Effector memory CD8-positive, alpha-beta T cell (primary cell): Measurements from ENCODE around the gene SYCP2L.
"Not testable (repeated sequence)": the region's sequence is repeated elsewhere in the genome, so short reads cannot be mapped to it uniquely, and the experiment has no call there.

ENCODE experiments used
- ATAC-seq: fragments of 150-1000 bp; cut with Tn5 transposase; replicated peaks from 2 replicates; pipeline ENCODE4 v1.10.0; 2021; ENCODE audit warnings: mild to moderate bottlenecking, moderate library complexity
- DNase-seq, 3 experiments: peaks; one replicate each; pipeline ENCODE4 v3.0.0; 2021
- H3K27ac Mint-ChIP-seq, 2 donors: one replicate each; pipeline ENCODE4 v1.8.0; 2022; ENCODE audit warnings: mild to moderate bottlenecking in 2 of 2, mixed read lengths in 2 of 2, moderate library complexity in 2 of 2
- H3K27me3 Mint-ChIP-seq, 2 donors: one replicate each; pipeline ENCODE4 v1.8.0; 2022; ENCODE audit warnings: mixed read lengths in 2 of 2
- H3K36me3 Mint-ChIP-seq: one replicate; pipeline ENCODE4 v1.8.0; 2022; ENCODE audit warnings: mild to moderate bottlenecking, moderate library complexity, mixed read lengths; ENCODE audit not compliant: insufficient read depth
- H3K4me1 Mint-ChIP-seq, 2 donors: one replicate each; pipeline ENCODE4 v1.8.0; 2022; ENCODE audit warnings: low read depth in 2 of 2, mixed read lengths in 2 of 2
- H3K4me3 Mint-ChIP-seq, 2 donors: one replicate each; pipeline ENCODE4 v1.8.0; 2022; ENCODE audit warnings: mild to moderate bottlenecking in 2 of 2, mixed read lengths in 2 of 2, moderate library complexity in 2 of 2
- H3K9me3 Mint-ChIP-seq, 2 donors: one replicate each; pipeline ENCODE4 v1.8.0; 2022; ENCODE audit warnings: mixed read lengths in 2 of 2

The SYCP2L gene

DNA sequence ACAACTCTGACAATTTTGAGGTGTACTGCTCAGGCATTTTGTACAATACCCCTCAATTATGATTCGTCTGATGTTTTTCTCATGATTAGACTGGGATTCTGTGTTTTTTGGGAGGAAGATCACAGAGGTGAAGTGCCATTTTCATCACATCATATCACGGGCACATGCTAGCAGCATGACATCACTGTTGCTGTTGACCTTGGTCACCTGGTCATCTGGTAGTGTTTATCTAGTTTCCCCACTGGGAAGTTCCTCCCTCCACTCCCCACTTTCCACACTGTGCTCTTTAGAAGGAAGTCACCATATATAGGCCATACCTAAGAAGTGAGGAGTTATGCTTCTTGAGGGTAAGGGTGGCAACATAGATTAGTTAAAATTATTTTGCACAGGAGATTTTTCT, 25.8 kb upstream of the SYCP2L start:
- Mint-ChIP-seq H3K4me1 (no peaks in the 10 kb centered on the region), H3K27me3 (peaks cover 9 to 10% of the 10 kb centered on the region in 2 donors), H3K36me3 (no peaks in the 10 kb centered on the region), H3K27ac (no peak overlapping the region), H3K9me3 (no peaks in the 10 kb centered on the region), H3K4me3 (no peak overlapping the region)
- ATAC-seq (no peak), DNase-seq (no peak)

DNA sequence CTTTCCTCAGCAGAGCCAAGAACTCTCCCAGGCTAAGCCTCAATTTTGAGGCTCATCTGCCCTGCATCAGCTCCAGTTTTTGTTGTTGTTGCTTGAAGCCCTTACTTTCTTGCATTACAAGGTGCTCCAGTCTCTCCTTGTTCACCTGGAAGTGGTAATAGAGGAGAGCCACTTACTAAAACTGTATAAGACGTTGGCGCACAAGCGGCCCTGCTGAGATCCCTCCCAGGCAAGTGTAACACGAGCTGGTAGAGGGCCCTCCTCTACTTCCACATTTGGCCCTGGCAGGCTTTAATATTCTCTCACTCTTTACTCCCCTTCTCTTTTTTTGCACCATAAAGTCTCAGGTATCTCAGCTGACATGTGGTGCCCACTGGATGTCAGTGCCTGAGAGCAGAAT, 24.5 kb upstream of the SYCP2L start:
- Mint-ChIP-seq H3K4me1 (no peaks in the 10 kb centered on the region), H3K9me3 (no peaks in the 10 kb centered on the region), H3K27ac (no peak overlapping the region), H3K27me3 (peaks cover 0 to under 1% of the 10 kb centered on the region in 2 donors), H3K36me3 (no peaks in the 10 kb centered on the region), H3K4me3 (no peak overlapping the region)
- DNase-seq (no peak), ATAC-seq (no peak)

DNA sequence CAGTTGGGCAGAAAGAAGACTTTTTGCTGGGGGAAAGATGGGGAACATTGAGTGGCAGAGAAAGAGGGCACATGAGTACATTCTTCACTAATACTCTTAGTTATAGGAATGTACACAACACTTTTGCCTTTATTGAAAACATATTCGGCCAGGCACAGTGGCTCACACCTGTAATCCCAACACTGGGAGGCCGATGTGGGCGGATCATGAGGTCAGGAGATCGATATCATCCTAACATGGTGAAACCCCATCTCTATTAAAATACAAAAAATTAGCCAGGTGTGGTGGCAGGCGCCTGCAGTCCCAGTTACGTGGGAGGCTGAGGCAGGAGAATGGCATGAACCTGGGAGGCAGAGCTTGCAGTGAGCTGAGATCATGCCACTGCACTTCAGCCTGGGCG, 23.8 kb upstream of the SYCP2L start:
- H3K4me3 Mint-ChIP-seq, H3K4me1 Mint-ChIP-seq, DNase-seq, H3K36me3 Mint-ChIP-seq, H3K27ac Mint-ChIP-seq, H3K9me3 Mint-ChIP-seq, H3K27me3 Mint-ChIP-seq, ATAC-seq: not testable (repeated sequence)

DNA sequence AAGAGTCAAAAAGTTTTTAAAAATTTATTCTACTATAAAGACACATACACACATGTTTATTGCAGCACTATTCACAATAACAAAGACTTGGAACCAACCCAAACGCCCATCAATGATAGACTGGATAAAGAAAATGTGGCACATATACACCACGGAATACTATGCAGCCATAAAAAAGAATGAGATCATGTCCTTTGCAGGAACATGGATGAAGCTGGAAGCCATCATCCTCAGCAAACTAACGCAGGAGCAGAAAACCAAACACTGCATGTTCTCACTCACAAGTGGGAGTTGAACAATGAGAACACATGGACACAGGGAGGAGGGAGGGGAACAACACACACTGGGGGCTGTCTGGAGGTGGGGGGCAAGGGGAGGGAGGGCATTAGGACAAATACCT, 20.1 kb upstream of the SYCP2L start:
- not testable (repeated sequence) for H3K27me3 Mint-ChIP-seq, H3K36me3 Mint-ChIP-seq, H3K4me1 Mint-ChIP-seq, H3K27ac Mint-ChIP-seq, ATAC-seq, H3K4me3 Mint-ChIP-seq, H3K9me3 Mint-ChIP-seq, DNase-seq

DNA sequence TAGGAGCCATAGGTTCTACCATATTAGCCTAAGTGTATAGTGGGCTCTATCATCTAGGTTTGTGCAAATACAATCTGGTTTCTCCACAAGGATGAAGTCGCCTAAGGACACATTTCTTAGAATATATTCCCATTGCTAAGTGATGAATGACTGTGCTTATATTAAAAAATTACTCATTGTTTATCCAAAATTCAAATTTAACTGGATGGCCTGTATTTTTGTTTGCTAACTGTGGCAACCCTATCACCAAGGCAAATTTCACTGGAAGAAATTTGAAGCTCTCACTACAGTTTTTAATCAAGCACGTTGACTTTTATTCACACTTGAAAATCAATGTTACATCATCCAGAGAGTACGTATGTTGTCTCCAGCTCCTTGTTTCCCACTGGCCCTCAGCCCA, 18.9 kb upstream of the SYCP2L start:
- Mint-ChIP-seq H3K36me3 (no peaks in the 10 kb centered on the region), H3K4me1 (no peaks in the 10 kb centered on the region), H3K4me3 (no peak overlapping the region), H3K9me3 (no peaks in the 10 kb centered on the region), H3K27ac (no peak overlapping the region), H3K27me3 (peaks cover 9 to 10% of the 10 kb centered on the region in 2 donors)
- DNase-seq, result no peak
- ATAC-seq, result no peak

DNA sequence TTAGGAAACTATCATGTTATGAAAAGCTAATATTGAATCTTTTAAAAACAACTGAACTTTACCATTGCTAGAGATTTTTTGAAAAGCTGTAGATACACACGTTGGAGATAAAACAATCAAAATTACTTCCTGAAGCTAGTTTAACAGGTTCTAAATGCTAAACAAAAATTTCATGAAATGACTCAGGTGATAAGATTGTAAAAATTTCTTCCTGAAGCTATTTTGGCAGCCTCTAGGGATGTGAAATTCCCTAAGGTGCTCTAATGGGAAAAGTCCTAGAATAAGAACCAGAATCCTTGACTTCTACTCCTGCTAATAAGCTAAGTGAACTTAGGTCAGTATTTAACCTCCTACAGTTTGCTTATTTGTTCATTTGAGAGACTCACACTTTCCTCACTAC, 13.5 kb upstream of the SYCP2L start:
- Mint-ChIP-seq H3K4me1 (no peaks in the 10 kb centered on the region), H3K27me3 (peaks cover 22 to 29% of the 10 kb centered on the region in 2 donors), H3K9me3 (no peaks in the 10 kb centered on the region), H3K4me3 (no peak overlapping the region), H3K27ac (no peak overlapping the region), H3K36me3 (no peaks in the 10 kb centered on the region)
- ATAC-seq (no peak), DNase-seq (no peak)

DNA sequence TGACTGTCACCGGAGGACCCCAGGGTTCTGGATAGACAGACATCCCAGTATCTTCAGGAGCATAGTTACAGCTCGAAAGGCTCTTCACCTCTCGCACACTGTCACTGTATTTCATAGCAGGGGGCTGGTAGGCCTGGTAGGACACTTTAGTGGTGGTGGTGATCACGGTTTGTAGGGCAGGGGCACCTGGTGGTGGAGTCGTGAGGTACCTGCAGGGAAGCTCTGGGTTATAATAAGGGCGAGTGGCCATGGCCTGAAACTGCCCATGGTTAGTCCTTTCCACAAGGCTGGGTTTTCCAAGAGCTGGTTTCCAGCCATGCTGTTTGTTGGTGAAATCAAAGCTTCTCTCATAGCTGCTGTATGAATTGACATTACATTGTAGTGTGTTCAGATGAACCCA, 12.6 kb upstream of the SYCP2L start:
- Mint-ChIP-seq H3K27me3 (peaks cover 22 to 33% of the 10 kb centered on the region in 2 donors), H3K9me3 (no peaks in the 10 kb centered on the region), H3K4me1 (no peaks in the 10 kb centered on the region), H3K4me3 (no peak overlapping the region), H3K36me3 (no peaks in the 10 kb centered on the region), H3K27ac (no peak overlapping the region)
- DNase-seq (no peak), ATAC-seq (no peak)

DNA sequence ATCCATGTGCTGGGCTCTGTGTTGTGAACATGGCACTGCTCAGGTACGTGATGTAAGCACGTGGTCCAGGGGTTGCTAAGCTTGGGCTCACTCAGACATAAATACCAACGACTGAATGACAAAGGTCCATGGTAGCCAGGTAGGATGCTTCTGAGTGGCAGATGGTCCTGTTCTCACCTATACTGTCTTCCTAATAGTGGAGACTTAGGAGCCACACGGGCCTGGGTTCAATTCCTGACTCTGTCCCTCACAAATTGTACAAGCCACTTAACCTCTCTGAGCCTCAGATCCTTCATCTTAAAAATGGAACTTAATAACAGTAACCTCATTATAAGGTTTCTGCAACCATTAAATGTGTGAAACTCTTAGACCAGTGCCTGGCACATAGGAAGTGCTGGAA, 11.8 kb upstream of the SYCP2L start:
- ATAC-seq (no peak), DNase-seq (no peak)
- Mint-ChIP-seq H3K4me3 (no peak overlapping the region), H3K27ac (no peak overlapping the region), H3K36me3 (no peaks in the 10 kb centered on the region), H3K27me3 (peaks cover 30 to 41% of the 10 kb centered on the region in 2 donors), H3K4me1 (no peaks in the 10 kb centered on the region), H3K9me3 (no peaks in the 10 kb centered on the region)

DNA sequence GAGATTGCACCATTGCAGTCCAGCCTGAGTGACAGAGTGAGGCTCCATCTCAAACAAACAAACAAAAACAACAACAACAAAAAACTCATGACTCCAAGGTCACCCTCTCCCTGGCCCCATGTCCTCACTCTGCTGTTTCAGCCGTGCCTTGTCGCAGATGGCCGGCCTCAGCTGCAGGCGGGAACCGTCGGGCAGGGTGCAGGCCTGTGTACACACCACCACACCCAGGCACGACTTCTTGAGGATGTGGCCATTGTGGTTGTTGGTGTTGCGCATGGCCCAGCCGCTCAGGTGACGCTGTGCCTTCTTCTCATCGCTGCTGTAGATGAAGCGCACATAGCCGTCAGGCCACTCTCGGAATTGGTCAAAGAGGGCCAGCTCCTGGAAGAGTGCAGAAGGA, 9.8 kb upstream of the SYCP2L start:
- Mint-ChIP-seq H3K4me3 (no peak overlapping the region), H3K9me3 (no peaks in the 10 kb centered on the region), H3K36me3 (no peaks in the 10 kb centered on the region), H3K27me3 (peaks cover 37 to 51% of the 10 kb centered on the region in 2 donors), H3K4me1 (peaks cover 0 to 3% of the 10 kb centered on the region in 2 donors), H3K27ac (no peak overlapping the region)
- ATAC-seq (no peak), DNase-seq (no peak)

DNA sequence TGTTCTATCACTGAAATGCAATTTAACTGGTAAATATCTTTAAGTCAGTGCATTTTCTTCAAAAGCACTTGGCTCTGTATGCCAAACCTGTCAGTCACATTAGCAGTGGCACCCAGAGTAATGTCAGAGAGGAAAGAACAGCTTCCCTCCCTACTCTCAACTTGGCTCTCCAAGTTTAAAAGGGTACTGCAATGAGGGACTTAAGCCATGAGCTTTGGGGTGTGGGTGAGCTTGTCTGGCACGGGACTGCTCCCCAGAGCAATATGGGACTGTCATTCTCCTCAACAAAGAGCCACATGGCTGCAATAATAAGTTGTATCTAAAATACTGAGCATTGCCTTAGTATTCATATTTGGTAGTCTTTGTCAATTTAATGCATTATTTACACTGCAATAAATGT, 9.0 kb upstream of the SYCP2L start:
- no peaks in the 10 kb centered on the region for H3K9me3 Mint-ChIP-seq
- H3K4me1 Mint-ChIP-seq, result peaks cover 0 to 7% of the 10 kb centered on the region in 2 donors
- no peak overlapping the region for H3K27ac Mint-ChIP-seq
- DNase-seq (no peak), ATAC-seq (no peak)
- H3K4me3 Mint-ChIP-seq, result no peak overlapping the region
- peaks cover 45 to 60% of the 10 kb centered on the region in 2 donors for H3K27me3 Mint-ChIP-seq
- H3K36me3 Mint-ChIP-seq, result no peaks in the 10 kb centered on the region

DNA sequence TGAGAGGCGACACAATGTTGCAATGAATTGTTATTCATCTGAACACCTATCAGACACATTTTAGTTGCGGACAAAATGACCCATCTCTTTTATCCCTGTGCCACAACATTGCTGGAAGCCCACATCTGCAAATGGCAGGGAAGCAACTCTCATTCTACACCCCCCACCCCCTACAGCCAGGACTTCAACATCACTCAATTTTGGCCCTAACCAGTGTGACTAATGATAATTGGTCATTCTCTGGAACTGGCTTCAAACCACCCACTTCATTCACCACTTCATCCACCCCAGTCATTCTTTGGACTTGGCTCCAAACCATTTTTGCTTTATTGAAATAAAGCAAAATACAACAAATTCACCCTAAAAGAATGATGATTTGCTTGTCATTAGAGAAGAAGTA, 6.5 kb upstream of the SYCP2L start:
- no peak overlapping the region for H3K4me3 Mint-ChIP-seq
- H3K27me3 Mint-ChIP-seq, result peaks cover 48 to 57% of the 10 kb centered on the region in 2 donors
- H3K36me3 Mint-ChIP-seq, result no peaks in the 10 kb centered on the region
- H3K9me3 Mint-ChIP-seq, result no peaks in the 10 kb centered on the region
- DNase-seq (no peak), ATAC-seq (no peak)
- H3K27ac Mint-ChIP-seq, result no peak overlapping the region
- peaks cover 0 to 8% of the 10 kb centered on the region in 2 donors for H3K4me1 Mint-ChIP-seq

DNA sequence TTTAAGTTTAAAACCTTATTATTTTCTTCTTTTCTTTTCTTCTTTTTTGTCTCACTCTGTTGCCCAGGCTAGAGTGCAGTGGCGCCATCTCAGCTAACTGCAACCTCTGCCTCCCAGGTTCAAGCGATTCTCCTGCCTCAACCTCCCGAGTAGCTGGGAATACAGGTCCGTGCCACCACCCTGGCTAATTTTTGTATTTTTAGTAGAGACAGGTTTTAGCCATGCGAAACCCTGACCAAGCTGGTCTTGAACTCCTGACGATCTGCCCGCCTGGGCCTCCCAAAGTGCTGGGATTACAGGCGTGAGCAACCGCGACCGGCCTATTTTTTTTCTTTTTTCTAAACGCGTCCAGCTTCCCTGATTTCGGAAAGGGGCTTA, 4.6 kb upstream of the SYCP2L start:
- ATAC-seq, H3K9me3 Mint-ChIP-seq, H3K36me3 Mint-ChIP-seq, H3K4me3 Mint-ChIP-seq, H3K27ac Mint-ChIP-seq, DNase-seq, H3K4me1 Mint-ChIP-seq: not testable (repeated sequence)
- peaks cover 48 to 75% of the 10 kb centered on the region in 2 donors for H3K27me3 Mint-ChIP-seq

DNA sequence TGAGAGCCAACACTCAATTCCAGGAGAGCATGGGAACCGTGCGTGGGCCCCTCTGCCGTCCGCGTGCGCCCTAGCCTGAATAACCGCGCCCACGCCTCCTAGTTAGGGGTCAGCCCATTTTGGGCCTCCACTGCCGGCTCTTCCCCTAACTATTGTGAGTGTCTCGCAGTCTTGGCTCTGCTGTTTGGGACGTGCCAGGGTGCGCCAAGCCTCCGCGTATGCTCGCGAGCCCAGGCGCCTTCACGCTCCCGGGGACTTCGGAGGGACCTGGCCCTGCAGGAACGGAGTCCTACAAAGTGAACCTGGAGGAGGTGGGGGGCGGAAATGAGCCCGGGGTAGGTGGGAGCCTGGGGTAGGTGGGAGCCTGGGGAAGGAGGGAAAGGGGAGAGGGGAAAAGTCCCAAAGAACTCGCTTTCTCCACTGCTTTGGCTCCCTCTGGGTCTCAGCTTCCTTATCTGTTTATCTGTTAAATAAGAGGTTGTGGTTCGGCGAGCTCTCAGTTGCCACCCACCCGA, 4.1 kb upstream of the SYCP2L start:
- no peak overlapping the region for H3K27ac Mint-ChIP-seq
- DNase-seq (no peak), ATAC-seq (no peak)
- H3K36me3 Mint-ChIP-seq, result no peaks in the 10 kb centered on the region
- no peak overlapping the region for H3K4me3 Mint-ChIP-seq
- no peaks in the 10 kb centered on the region for H3K9me3 Mint-ChIP-seq
- H3K4me1 Mint-ChIP-seq, result peaks cover 0 to 8% of the 10 kb centered on the region in 2 donors
- peaks cover 51 to 80% of the 10 kb centered on the region in 2 donors for H3K27me3 Mint-ChIP-seq

DNA sequence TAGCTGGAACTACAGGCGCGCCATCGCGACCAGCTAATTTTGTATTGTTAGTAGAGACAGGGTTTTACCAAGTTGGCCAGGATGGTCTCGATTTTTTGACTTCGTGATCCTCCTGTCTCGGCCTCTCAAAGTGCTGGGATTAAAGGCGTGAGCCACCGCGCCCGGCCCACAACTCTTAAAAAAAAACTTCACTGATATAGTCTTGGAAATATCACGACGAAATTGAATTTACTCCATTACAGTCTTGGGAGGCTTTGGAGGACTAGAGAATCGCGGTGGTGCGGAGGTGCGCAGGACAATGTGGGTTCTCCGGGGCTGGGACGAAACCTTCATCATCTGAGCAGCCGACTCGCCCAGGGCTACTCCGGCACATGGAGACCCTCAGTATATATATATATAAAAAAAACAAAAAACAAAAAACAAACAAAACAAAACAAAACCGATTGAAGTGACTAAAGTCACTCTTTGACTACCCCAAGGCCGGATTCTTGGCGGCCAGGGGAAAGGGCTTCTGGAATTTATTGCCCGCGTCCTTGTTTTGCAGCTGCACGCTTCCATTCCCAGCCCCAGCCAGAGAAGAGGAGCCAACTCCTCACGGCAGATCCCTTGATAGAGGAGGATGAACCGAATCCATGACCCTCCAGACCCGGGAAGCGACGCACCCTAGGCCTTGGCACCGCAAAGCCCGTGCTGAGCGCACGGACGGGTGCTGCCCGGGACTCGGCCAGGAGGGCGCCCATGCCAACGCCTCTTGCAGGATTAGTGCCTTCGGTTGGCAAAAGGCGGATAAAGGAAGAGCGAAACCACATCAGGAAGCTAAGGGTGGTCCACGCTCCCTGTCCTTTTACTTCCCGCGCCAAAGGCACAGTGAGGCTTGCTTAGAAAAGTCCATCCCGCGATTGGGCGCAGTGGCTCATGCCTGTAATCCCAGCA, 3.3 kb upstream of the SYCP2L start:
- peaks cover 59 to 83% of the 10 kb centered on the region in 2 donors for H3K27me3 Mint-ChIP-seq
- no peak overlapping the region for H3K27ac Mint-ChIP-seq
- DNase-seq (no peak), ATAC-seq (no peak)
- H3K9me3 Mint-ChIP-seq, result no peaks in the 10 kb centered on the region
- H3K4me3 Mint-ChIP-seq, result no peak overlapping the region
- H3K4me1 Mint-ChIP-seq, result peaks cover 0 to 8% of the 10 kb centered on the region in 2 donors
- no peaks in the 10 kb centered on the region for H3K36me3 Mint-ChIP-seq
